Transverse colon (tissue), 4 donors: Measurements from ENCODE around the gene CFH.

Experiments
- CTCF ChIP-seq, 5 experiments: fragments of 200-600 bp in 3 of 5; fragments of 450-650 bp in 2 of 5; sonication (generic) in 3 of 5; IDR thresholded peaks; 1 replicate in 2 of 5; 2 replicates in 3 of 5; pipeline ENCODE4 v1.5.1; 2016 to 2017; ENCODE audit warnings: antibody characterized with exemption in 5 of 5, inconsistent platforms in 3 of 5, mild to moderate bottlenecking in 2 of 5, moderate library complexity in 1 of 5
- POLR2A ChIP-seq: fragments of 450-650 bp; IDR thresholded peaks from one replicate; pipeline ENCODE4 v1.6.1; 2016; ENCODE audit warnings: antibody characterized with exemption, mild to moderate bottlenecking, moderate library complexity
- POLR2AphosphoS5 ChIP-seq, 3 donors: sonication (generic); formaldehyde crosslinking; IDR thresholded peaks; one replicate each; pipeline ENCODE4 v1.6.1; 2016; ENCODE audit warnings: antibody characterized with exemption in 3 of 3

- TF ChIP-seq CTCF (IDR thresholded peaks at IDR 0.05) (no peak), POLR2AphosphoS5 (IDR thresholded peaks at IDR 0.05) (no peak), POLR2A (no peak)
These were observed 28.3 kb downstream of the CFH start for GRCh38 chr1:196680107-196680506.
